Spleen (tissue), 7 donors: ENCODE results near the gene PPTC7.
A peak's percentile ranks its signal among the peaks of the same experiment; 100 is the strongest.

Source experiments
- CTCF ChIP-seq, 11 experiments: fragments of 200-600 bp in 7 of 11; fragments of 450-650 bp in 4 of 11; sonication (generic) in 4 of 11; IDR thresholded peaks in 8 of 11; conservative IDR thresholded peaks in 3 of 11; 1 replicate in 7 of 11; 2 replicates in 4 of 11; pipeline versions ENCODE4 v1.4.0 to v1.8.0; 2016 to 2021; ENCODE audit warnings: antibody characterized with exemption in 11 of 11, inconsistent platforms in 4 of 11, mild to moderate bottlenecking in 1 of 11
- POLR2A ChIP-seq, 3 donors: fragments of 450-650 bp; IDR thresholded peaks; one replicate each; pipeline ENCODE4 v1.5.1; 2017; ENCODE audit warnings: antibody characterized with exemption in 3 of 3, mild to moderate bottlenecking in 1 of 3
- POLR2AphosphoS5 ChIP-seq, 3 donors: sonication (generic); formaldehyde crosslinking; IDR thresholded peaks; one replicate each; pipeline ENCODE4 v1.5.1; 2017; ENCODE audit warnings: antibody characterized with exemption in 3 of 3
- donor health status: DM: no; HTN: no; CAD: no; lungs with moderate emphysema.
- donor health status: DM: no; HTN: no; CAD: no.
- donor health status: DM: no; HTN: no; CAD: no.

GRCh38 chr12:110600254-110600653 lies 17.1 kb upstream of the PPTC7 start:
- peak in 10 of 11 experiments; percentile 14 to 61 (median 47) for TF ChIP-seq CTCF (IDR thresholded peaks at IDR 0.05 in 8 of 11, conservative IDR thresholded peaks at IDR 0.05 in 3 of 11)
- TF ChIP-seq POLR2A (IDR thresholded peaks at IDR 0.05) = no peak
- no peak for TF ChIP-seq POLR2AphosphoS5 (IDR thresholded peaks at IDR 0.05)
